ENCODE measurements around the gene RGN.
A peak's percentile ranks its signal among the peaks of the same experiment; 100 is the strongest.
"Not testable (repeated sequence)": the region's sequence is repeated elsewhere in the genome, so short reads cannot be mapped to it uniquely, and the experiment has no call there.

Gene RGN

GRCh38 chrX:47116551-47117110 is 38.4 kb downstream of the RGN start:
- DNase-seq (ENCODE audit: extremely low read depth in 1 of 2, low read depth in 1 of 2): not testable (repeated sequence)

GRCh38 chrX:47124466-47124865 is 46.2 kb downstream of the RGN start:
- DNase-seq (ENCODE audit: extremely low read depth in 1 of 2, low read depth in 1 of 2): not testable (repeated sequence)

- DNase-seq (ENCODE audit: extremely low read depth in 1 of 2, low read depth in 1 of 2): peak; percentile 63 to 76
These were observed 51.1 kb downstream of the RGN start for GRCh38 chrX:47129157-47129898.

GRCh38 chrX:47129899-47130358 is 51.7 kb downstream of the RGN start:
- DNase-seq (ENCODE audit: extremely low read depth in 1 of 2, low read depth in 1 of 2): no peak

- DNase-seq (ENCODE audit: extremely low read depth in 1 of 2, low read depth in 1 of 2): no peak
These were observed 55.2 kb downstream of the RGN start for GRCh38 chrX:47133493-47133892.

GRCh38 chrX:47135650-47136049 is 57.4 kb downstream of the RGN start:
- DNase-seq (ENCODE audit: extremely low read depth in 1 of 2, low read depth in 1 of 2): not testable (repeated sequence)

GRCh38 chrX:47138171-47138570 is 59.9 kb downstream of the RGN start:
- DNase-seq (ENCODE audit: extremely low read depth in 1 of 2, low read depth in 1 of 2): no peak
